ENCODE measurements around the gene TTN. TPM values are rescaled to one million over a fixed set of nuclear protein-coding genes. Genes with fewer than 3 reads are reported as not detected.

Gene TTN
- total and polyA plus RNA-seq, 2 of the 8 experiments (the other 6 are each of a cell fraction or from before 2014, with no cell fraction given), result 0.30 to 9.7 TPM

DNA sequence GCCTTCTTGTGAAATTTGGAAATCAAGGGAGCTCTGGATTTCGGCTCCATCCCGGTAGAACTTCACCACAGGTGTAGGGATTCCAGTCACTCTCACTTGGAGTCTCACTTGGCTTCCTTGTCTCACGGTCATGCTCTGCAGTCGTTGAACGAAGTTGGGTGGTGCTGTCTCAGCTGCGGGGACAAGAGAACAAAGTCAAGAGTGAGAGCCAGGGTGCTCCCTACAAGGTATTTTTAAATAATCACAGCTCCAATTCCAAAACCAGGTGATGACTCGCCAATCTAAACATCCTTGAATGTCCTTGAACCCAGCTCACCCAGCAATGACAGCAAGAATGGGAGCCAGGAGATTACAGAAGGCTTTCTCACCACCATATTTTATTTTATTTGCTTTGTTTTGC is 6.7 kb downstream of the TTN start (continued):
- TF ChIP-seq, protein P1, sequence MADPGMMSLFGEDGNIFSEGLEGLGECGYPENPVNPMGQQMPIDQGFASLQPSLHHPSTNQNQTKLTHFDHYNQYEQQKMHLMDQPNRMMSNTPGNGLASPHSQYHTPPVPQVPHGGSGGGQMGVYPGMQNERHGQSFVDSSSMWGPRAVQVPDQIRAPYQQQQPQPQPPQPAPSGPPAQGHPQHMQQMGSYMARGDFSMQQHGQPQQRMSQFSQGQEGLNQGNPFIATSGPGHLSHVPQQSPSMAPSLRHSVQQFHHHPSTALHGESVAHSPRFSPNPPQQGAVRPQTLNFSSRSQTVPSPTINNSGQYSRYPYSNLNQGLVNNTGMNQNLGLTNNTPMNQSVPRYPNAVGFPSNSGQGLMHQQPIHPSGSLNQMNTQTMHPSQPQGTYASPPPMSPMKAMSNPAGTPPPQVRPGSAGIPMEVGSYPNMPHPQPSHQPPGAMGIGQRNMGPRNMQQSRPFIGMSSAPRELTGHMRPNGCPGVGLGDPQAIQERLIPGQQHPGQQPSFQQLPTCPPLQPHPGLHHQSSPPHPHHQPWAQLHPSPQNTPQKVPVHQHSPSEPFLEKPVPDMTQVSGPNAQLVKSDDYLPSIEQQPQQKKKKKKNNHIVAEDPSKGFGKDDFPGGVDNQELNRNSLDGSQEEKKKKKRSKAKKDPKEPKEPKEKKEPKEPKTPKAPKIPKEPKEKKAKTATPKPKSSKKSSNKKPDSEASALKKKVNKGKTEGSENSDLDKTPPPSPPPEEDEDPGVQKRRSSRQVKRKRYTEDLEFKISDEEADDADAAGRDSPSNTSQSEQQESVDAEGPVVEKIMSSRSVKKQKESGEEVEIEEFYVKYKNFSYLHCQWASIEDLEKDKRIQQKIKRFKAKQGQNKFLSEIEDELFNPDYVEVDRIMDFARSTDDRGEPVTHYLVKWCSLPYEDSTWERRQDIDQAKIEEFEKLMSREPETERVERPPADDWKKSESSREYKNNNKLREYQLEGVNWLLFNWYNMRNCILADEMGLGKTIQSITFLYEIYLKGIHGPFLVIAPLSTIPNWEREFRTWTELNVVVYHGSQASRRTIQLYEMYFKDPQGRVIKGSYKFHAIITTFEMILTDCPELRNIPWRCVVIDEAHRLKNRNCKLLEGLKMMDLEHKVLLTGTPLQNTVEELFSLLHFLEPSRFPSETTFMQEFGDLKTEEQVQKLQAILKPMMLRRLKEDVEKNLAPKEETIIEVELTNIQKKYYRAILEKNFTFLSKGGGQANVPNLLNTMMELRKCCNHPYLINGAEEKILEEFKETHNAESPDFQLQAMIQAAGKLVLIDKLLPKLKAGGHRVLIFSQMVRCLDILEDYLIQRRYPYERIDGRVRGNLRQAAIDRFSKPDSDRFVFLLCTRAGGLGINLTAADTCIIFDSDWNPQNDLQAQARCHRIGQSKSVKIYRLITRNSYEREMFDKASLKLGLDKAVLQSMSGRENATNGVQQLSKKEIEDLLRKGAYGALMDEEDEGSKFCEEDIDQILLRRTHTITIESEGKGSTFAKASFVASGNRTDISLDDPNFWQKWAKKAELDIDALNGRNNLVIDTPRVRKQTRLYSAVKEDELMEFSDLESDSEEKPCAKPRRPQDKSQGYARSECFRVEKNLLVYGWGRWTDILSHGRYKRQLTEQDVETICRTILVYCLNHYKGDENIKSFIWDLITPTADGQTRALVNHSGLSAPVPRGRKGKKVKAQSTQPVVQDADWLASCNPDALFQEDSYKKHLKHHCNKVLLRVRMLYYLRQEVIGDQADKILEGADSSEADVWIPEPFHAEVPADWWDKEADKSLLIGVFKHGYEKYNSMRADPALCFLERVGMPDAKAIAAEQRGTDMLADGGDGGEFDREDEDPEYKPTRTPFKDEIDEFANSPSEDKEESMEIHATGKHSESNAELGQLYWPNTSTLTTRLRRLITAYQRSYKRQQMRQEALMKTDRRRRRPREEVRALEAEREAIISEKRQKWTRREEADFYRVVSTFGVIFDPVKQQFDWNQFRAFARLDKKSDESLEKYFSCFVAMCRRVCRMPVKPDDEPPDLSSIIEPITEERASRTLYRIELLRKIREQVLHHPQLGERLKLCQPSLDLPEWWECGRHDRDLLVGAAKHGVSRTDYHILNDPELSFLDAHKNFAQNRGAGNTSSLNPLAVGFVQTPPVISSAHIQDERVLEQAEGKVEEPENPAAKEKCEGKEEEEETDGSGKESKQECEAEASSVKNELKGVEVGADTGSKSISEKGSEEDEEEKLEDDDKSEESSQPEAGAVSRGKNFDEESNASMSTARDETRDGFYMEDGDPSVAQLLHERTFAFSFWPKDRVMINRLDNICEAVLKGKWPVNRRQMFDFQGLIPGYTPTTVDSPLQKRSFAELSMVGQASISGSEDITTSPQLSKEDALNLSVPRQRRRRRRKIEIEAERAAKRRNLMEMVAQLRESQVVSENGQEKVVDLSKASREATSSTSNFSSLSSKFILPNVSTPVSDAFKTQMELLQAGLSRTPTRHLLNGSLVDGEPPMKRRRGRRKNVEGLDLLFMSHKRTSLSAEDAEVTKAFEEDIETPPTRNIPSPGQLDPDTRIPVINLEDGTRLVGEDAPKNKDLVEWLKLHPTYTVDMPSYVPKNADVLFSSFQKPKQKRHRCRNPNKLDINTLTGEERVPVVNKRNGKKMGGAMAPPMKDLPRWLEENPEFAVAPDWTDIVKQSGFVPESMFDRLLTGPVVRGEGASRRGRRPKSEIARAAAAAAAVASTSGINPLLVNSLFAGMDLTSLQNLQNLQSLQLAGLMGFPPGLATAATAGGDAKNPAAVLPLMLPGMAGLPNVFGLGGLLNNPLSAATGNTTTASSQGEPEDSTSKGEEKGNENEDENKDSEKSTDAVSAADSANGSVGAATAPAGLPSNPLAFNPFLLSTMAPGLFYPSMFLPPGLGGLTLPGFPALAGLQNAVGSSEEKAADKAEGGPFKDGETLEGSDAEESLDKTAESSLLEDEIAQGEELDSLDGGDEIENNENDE (IDR thresholded peaks at IDR 0.05; ENCODE audit: insufficient replicate concordance, low read length), result no peak
- TF ChIP-seq FOSL1 (IDR thresholded peaks at IDR 0.05; ENCODE audit: insufficient read depth, low read depth, low read length), result no peak

Data from H1 (cell line).